DOHH2 (cell line): ENCODE results near the gene ZNF112.

Experiments used
- H3F3A ChIP-seq: fragments of 200-600 bp; sonication (generic), shearing (Covaris generic); 2 replicates; pipeline ENCODE4 v1.6.0; 2016; ENCODE audit warnings: antibody characterized with exemption, mild to moderate bottlenecking; ENCODE audit not compliant: control insufficient read depth, insufficient read depth
- H3K27ac ChIP-seq: fragments of 200-600 bp; sonication (generic); 2 replicates; pipeline ENCODE4 v1.5.1; 2014; ENCODE audit warnings: low read depth, mild to moderate bottlenecking, low read length, moderate library complexity
- H3K27me3 ChIP-seq: fragments of 200-600 bp; sonication (generic); 2 replicates; pipeline ENCODE4 v1.6.1; 2014; ENCODE audit warnings: mild to moderate bottlenecking, low read length, mixed read lengths; ENCODE audit not compliant: control insufficient read depth
- H3K36me3 ChIP-seq: fragments of 200-600 bp; sonication (generic); 2 replicates; pipeline ENCODE4 v1.6.1; 2014; ENCODE audit warnings: mild to moderate bottlenecking, low read length, moderate library complexity, mixed read lengths; ENCODE audit not compliant: control insufficient read depth
- H3K4me1 ChIP-seq: fragments of 200-600 bp; sonication (generic); 2 replicates; pipeline ENCODE4 v1.6.1; 2014; ENCODE audit warnings: mild to moderate bottlenecking, low read length, mixed read lengths; ENCODE audit not compliant: control insufficient read depth
- H3K4me2 ChIP-seq: fragments of 200-600 bp; sonication (generic); 2 replicates; pipeline ENCODE4 v1.6.0; 2014; ENCODE audit warnings: mild to moderate bottlenecking, low read length, moderate library complexity
- H3K4me3 ChIP-seq: fragments of 200-600 bp; sonication (generic); 2 replicates; pipeline ENCODE4 v1.5.1; 2014; ENCODE audit warnings: mild to moderate bottlenecking, low read length, mixed read lengths
- H3K79me2 ChIP-seq: fragments of 200-600 bp; sonication (generic); 2 replicates; pipeline ENCODE4 v1.6.1; 2014; ENCODE audit warnings: mild to moderate bottlenecking, low read length, mixed read lengths; ENCODE audit not compliant: control insufficient read depth
- H3K9me2 ChIP-seq: fragments of 200-600 bp; sonication (generic); replicated peaks from 2 replicates; pipeline ENCODE4 v1.6.1; 2014; ENCODE audit warnings: mild to moderate bottlenecking, low read length, mixed read lengths; ENCODE audit not compliant: control insufficient read depth
- H3K9me3 ChIP-seq: fragments of 200-600 bp; sonication (generic); 2 replicates; pipeline ENCODE4 v1.6.1; 2014; ENCODE audit warnings: antibody characterized with exemption, low read length, mixed read lengths; ENCODE audit not compliant: control insufficient read depth, insufficient read depth
- H4K20me1 ChIP-seq: fragments of 200-600 bp; sonication (generic); 2 replicates; pipeline ENCODE4 v1.6.0; 2014; ENCODE audit warnings: low read depth, mild to moderate bottlenecking, antibody characterized with exemption, low read length, moderate library complexity; ENCODE audit not compliant: control insufficient read depth, insufficient read depth
- CTCF ChIP-seq: fragments of 200-600 bp; sonication (generic); IDR thresholded peaks from one replicate; pipeline ENCODE4 v1.5.1; 2014; ENCODE audit warnings: antibody characterized with exemption, mild to moderate bottlenecking, low read depth, low read length; ENCODE audit not compliant: poor library complexity, severe bottlenecking
- EZH2phosphoT487 ChIP-seq: fragments of 200-600 bp; sonication (generic); IDR thresholded peaks from 2 replicates; pipeline ENCODE4 v1.6.1; 2017; ENCODE audit warnings: borderline replicate concordance, mild to moderate bottlenecking, antibody characterized with exemption, low read length, moderate library complexity, mixed read lengths

The ZNF112 gene

GRCh38 chr19:44303320-44303719 is 53.2 kb downstream of the ZNF112 start:
- Histone ChIP-seq H3K4me3 (no peak overlapping the region), H3K27ac (no peak overlapping the region), H3F3A (no peaks in the 10 kb centered on the region), H3K9me3 (peaks cover 7% of the 10 kb centered on the region; the same call in 1 of the 2 replicates), H3K36me3 (no peaks in the 10 kb centered on the region; the same call in 1 of the 2 replicates), H3K4me1 (0 out of 2 replicates have a peak, but pooled peaks cover 4% of the 10 kb centered on the region), H3K4me2 (no peak overlapping the region), H4K20me1 (no peaks in the 10 kb centered on the region), H3K27me3 (no peaks in the 10 kb centered on the region), H3K9me2 (no peaks in the 10 kb centered on the region), H3K79me2 (no peaks in the 10 kb centered on the region)
- TF ChIP-seq CTCF (no peak), EZH2phosphoT487 (no peak)

GRCh38 chr19:44284968-44285367 is 71.5 kb downstream of the ZNF112 start:
- Histone ChIP-seq H3K36me3 (no peaks in the 10 kb centered on the region; the same call in 1 of the 2 replicates), H3K27ac (no peak overlapping the region), H3K27me3 (no peaks in the 10 kb centered on the region), H3K4me2 (no peak overlapping the region), H3K9me2 (no peaks in the 10 kb centered on the region), H3K9me3 (peaks cover 3% of the 10 kb centered on the region; the same call in 1 of the 2 replicates), H4K20me1 (no peaks in the 10 kb centered on the region), H3K79me2 (no peaks in the 10 kb centered on the region), H3F3A (no peaks in the 10 kb centered on the region), H3K4me3 (no peak overlapping the region), H3K4me1 (no peaks in the 10 kb centered on the region)
- TF ChIP-seq EZH2phosphoT487 (no peak), CTCF (no peak)

GRCh38 chr19:44282846-44283245 is 73.6 kb downstream of the ZNF112 start:
- Histone ChIP-seq H3K4me2 (no peak overlapping the region), H3K4me1 (no peaks in the 10 kb centered on the region), H3K4me3 (no peak overlapping the region), H3K27me3 (no peaks in the 10 kb centered on the region), H3K27ac (no peak overlapping the region), H4K20me1 (no peaks in the 10 kb centered on the region), H3K79me2 (no peaks in the 10 kb centered on the region), H3K36me3 (no peaks in the 10 kb centered on the region), H3F3A (no peaks in the 10 kb centered on the region), H3K9me3 (no peaks in the 10 kb centered on the region; the same call in 1 of the 2 replicates), H3K9me2 (no peaks in the 10 kb centered on the region)
- no peak for TF ChIP-seq CTCF
